Mucosa of stomach (tissue), 1 donor: ENCODE measurements around the gene ARPP19.

Experiments used
- H3K27me3 ChIP-seq: one replicate; pipeline ENCODE4 v1.7.0; 2013; ENCODE audit warnings: mild to moderate bottlenecking, low read length; ENCODE audit not compliant: control insufficient read depth, insufficient read depth
- H3K36me3 ChIP-seq: one replicate; pipeline ENCODE4 v1.7.0; 2013; ENCODE audit warnings: low read length; ENCODE audit not compliant: control insufficient read depth, insufficient read depth
- H3K4me1 ChIP-seq: one replicate; pipeline ENCODE4 v1.7.0; 2013; ENCODE audit warnings: mild to moderate bottlenecking, low read length; ENCODE audit not compliant: control insufficient read depth, insufficient read depth
- H3K4me3 ChIP-seq: one replicate; pipeline ENCODE4 v1.7.0; 2013; ENCODE audit warnings: low read length
- H3K9ac ChIP-seq: one replicate; pipeline ENCODE4 v1.7.0; 2013; ENCODE audit warnings: mild to moderate bottlenecking, low read length, moderate library complexity
- H3K9me3 ChIP-seq: one replicate; pipeline ENCODE4 v1.7.0; 2013; ENCODE audit warnings: mild to moderate bottlenecking, low read length, moderate library complexity; ENCODE audit not compliant: control insufficient read depth
- donor health status: Pancreatic carcinoma.

The ARPP19 gene

DNA sequence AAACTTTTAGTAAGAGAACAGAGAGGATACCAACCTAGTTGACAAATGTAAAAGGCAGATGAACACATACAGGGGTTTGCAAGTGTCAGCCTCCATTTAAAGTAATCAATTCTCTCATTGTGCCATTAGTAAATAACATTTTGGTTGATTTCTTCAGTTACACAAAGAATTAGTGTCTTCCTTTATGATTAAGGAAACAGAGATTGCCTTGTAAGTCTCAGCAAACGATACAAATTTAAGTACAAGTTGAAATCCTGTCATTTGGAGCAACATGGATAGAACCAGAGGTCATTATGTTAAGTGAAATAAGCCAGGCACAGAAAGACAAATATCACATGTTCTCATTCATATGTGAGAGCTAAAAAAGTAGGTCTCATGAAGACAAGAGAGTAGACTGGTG lies 66.2 kb downstream of the ARPP19 start:
- Histone ChIP-seq H3K4me1 (no peaks in the 10 kb centered on the region), H3K27me3 (no peaks in the 10 kb centered on the region), H3K36me3 (no peaks in the 10 kb centered on the region), H3K9me3 (no peaks in the 10 kb centered on the region), H3K4me3 (no peak overlapping the region), H3K9ac (no peak overlapping the region)

DNA sequence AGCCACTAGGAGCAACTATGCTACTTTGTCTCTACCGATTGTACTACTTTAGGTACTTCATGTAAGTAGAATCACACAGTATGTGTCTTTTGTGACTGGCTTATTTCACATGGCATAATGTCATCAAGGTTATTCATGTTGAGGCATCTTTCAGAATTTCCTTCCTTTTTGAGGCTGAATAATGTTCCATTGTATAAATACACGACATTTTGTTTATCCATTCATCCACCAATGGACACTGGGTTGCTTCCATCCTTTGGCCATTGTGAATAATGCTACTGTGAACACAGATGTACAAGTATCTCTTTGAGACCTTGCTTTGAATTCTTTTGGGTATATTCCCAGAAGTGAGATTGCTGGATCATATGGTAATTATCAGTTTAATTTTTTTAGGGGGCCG lies 69.3 kb downstream of the ARPP19 start:
- no peaks in the 10 kb centered on the region for H3K4me1 ChIP-seq
- H3K9ac ChIP-seq = no peak overlapping the region
- no peak overlapping the region for H3K4me3 ChIP-seq
- H3K9me3 ChIP-seq = no peaks in the 10 kb centered on the region
- H3K27me3 ChIP-seq = no peaks in the 10 kb centered on the region
- no peaks in the 10 kb centered on the region for H3K36me3 ChIP-seq

DNA sequence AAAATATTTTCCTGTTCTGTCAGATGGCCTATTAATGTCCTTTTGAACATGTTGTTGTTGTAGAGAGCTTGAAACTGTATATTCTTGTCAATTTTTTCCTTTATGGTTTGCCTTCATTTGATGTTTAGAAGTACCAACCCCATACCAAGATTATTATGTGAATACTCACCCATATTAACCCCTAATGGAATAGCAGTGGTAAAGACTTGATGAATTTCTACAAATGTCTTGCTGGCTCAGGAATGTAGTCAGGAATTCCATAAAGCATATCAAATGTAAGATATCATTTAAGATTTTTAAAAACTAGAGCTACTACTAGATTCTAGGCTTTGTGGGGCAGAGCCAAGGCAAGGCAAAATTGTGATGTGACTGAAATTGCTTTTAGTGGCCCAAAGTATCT lies 70.1 kb downstream of the ARPP19 start:
- no peak overlapping the region for H3K9ac ChIP-seq
- H3K27me3 ChIP-seq = no peaks in the 10 kb centered on the region
- no peaks in the 10 kb centered on the region for H3K9me3 ChIP-seq
- no peaks in the 10 kb centered on the region for H3K36me3 ChIP-seq
- no peaks in the 10 kb centered on the region for H3K4me1 ChIP-seq
- H3K4me3 ChIP-seq = no peak overlapping the region
